Sigmoid colon (tissue), 7 donors: ENCODE measurements around the gene SIN3A. TPM values are rescaled to one million over a fixed set of nuclear protein-coding genes. Genes with fewer than 3 reads are reported as not detected.

Experiments
- DNase-seq: peaks from one replicate; pipeline ENCODE4 v3.0.0-alpha.2; 2019
- H3K27ac ChIP-seq, 4 donors: fragments of 200-600 bp; sonication (generic); one replicate each; pipeline ENCODE4 v1.5.1; 2016 to 2019; ENCODE audit warnings: mild to moderate bottlenecking in 1 of 4
- H3K27me3 ChIP-seq, 3 donors: fragments of 200-600 bp; sonication (generic); one replicate each; pipeline ENCODE4 v1.5.1; 2019; ENCODE audit warnings: mild to moderate bottlenecking in 1 of 3
- H3K36me3 ChIP-seq, 4 donors: fragments of 200-600 bp; sonication (generic); one replicate each; pipeline ENCODE4 v1.5.1; 2016 to 2019
- H3K4me1 ChIP-seq, 4 donors: fragments of 200-600 bp; sonication (generic); one replicate each; pipeline ENCODE4 v1.5.1; 2017 to 2019
- H3K4me3 ChIP-seq, 4 donors: fragments of 200-600 bp; sonication (generic); one replicate each; pipeline ENCODE4 v1.5.1; 2017 to 2019; ENCODE audit warnings: mild to moderate bottlenecking in 2 of 4, moderate library complexity in 1 of 4
- H3K9me3 ChIP-seq, 4 donors: fragments of 200-600 bp in 3 of 4; sonication (generic) in 3 of 4; one replicate each; pipeline versions ENCODE4 v1.5.1 to v1.6.1; 2013 to 2019
- EP300 ChIP-seq, 4 donors: sonication (generic); formaldehyde crosslinking; IDR thresholded peaks; one replicate each; pipeline ENCODE4 v1.6.1; 2017; ENCODE audit warnings: antibody characterized with exemption in 4 of 4
- POLR2A ChIP-seq, 2 donors: fragments of 450-650 bp; IDR thresholded peaks; one replicate each; pipeline ENCODE4 v1.6.1; 2016; ENCODE audit warnings: antibody characterized with exemption in 2 of 2, mild to moderate bottlenecking in 2 of 2, moderate library complexity in 2 of 2
- POLR2AphosphoS5 ChIP-seq, 4 donors: sonication (generic); formaldehyde crosslinking; IDR thresholded peaks; one replicate each; pipeline ENCODE4 v1.6.1; 2017; ENCODE audit warnings: antibody characterized with exemption in 4 of 4
- WGBS, 2 donors: extraction: QIAGEN DNeasy Blood & Tissue Kit; methylation state at CpG; one replicate each; pipeline ENCODE4 v1.1.7; 2013; 5-methylcytosine and 5-hydroxymethylcytosine counted together
- intact Hi-C: fragments of 100-400 bp; cut with DNase I; formaldehyde crosslinking; loops from one replicate; pipeline ENCODE4 v1.15.1; 2023
- polyA plus RNA-seq, 3 donors: library from polyadenylated mRNA; stranded (reverse); fragments of 200-250 nt; gene quantifications; one replicate each; pipeline ENCODE4 v1.2.3, GENCODE V29; 2013
- total RNA-seq, 4 donors: library from RNA; depleted of rRNA; stranded (reverse); fragments of >200 nt; gene quantifications; one replicate each; pipeline ENCODE4 v1.1.0, GENCODE V29; 2016
- TF ChIP-seq, protein P1 (sequence below), 4 experiments: fragments of 450-650 bp in 3 of 4; fragments of 200-600 bp in 1 of 4; IDR thresholded peaks; one replicate each; pipeline ENCODE4 v1.5.1; 2016 to 2019; ENCODE audit warnings: antibody characterized with exemption in 4 of 4, mild to moderate bottlenecking in 3 of 4, moderate library complexity in 2 of 4
- donor health status: healthy with polysubstance abuse.
- donor health status: Bipolar disorder and iron deficiency.
- donor health status: healthy.

Gene SIN3A
- total and polyA plus RNA-seq, 7 donors = 7.9 to 41.8 (median 34.6) TPM

DNA sequence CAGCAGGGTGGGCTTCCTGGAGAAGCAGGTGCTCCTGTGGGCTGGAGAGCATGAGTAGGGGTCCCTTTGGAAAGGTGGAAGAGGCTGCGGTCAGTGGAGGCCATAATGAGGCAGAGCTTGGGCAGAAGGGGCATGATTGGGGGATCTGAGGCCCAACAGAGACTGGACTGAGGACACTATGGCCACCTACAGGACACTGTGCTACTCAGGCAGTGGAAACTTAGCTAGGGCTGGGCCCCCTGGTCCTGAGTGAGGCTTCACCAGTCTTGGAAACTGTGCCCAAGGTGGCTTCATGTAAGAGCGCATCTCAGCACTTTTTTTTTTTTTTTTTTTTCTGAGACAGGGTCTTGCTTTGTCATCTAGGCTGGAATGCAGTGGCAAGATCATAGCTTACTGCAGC, 121.9 kb downstream of the SIN3A start:
- Histone ChIP-seq H3K27ac (no peak overlapping the region), H3K27me3 (no peaks in the 10 kb centered on the region), H3K9me3 (no peaks in the 10 kb centered on the region), H3K36me3 (no peaks in the 10 kb centered on the region), H3K4me3 (no peak overlapping the region), H3K4me1 (no peaks in the 10 kb centered on the region)
- intact Hi-C loops = no loop called here
- DNase-seq = peak; percentile 45
- TF ChIP-seq POLR2AphosphoS5 (IDR thresholded peaks at IDR 0.05) = no peak
- no peak for TF ChIP-seq POLR2A (IDR thresholded peaks at IDR 0.05)
- TF ChIP-seq, protein P1, sequence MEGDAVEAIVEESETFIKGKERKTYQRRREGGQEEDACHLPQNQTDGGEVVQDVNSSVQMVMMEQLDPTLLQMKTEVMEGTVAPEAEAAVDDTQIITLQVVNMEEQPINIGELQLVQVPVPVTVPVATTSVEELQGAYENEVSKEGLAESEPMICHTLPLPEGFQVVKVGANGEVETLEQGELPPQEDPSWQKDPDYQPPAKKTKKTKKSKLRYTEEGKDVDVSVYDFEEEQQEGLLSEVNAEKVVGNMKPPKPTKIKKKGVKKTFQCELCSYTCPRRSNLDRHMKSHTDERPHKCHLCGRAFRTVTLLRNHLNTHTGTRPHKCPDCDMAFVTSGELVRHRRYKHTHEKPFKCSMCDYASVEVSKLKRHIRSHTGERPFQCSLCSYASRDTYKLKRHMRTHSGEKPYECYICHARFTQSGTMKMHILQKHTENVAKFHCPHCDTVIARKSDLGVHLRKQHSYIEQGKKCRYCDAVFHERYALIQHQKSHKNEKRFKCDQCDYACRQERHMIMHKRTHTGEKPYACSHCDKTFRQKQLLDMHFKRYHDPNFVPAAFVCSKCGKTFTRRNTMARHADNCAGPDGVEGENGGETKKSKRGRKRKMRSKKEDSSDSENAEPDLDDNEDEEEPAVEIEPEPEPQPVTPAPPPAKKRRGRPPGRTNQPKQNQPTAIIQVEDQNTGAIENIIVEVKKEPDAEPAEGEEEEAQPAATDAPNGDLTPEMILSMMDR (IDR thresholded peaks at IDR 0.05) = no peak
- no peak for TF ChIP-seq EP300 (IDR thresholded peaks at IDR 0.05)
- 94 to 98% methylated on average over 2 of the region's 2 CpGs for WGBS, 2 donors

GRCh38 chr15:75328493-75329314, 122.8 kb downstream of the SIN3A start:
- 75 to 86% methylated on average over 10 of the region's 10 CpGs for whole genome bisulfite sequencing, 2 donors

DNA sequence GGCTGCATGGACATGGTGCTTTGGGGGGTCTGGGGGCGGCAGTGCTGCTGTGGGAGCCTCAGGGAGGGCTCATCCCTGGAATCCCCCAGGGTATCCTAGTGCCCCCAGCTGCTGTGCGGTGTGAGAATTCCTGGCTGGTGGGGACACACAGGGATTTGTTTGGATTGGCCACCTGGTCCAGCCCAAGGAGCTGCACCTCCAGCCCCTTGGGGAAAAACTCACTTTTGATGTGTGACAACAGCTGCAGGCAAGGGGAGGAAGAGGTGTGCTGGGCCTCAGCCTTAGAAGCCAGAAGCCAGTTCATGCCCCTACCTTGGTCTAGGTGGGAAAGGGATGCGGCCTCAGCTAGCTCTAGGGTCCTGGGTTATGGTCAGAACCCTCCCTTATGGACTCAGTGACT, 124.0 kb downstream of the SIN3A start:
- intact Hi-C loops = no loop called here
- Histone ChIP-seq H3K4me3 (no peak overlapping the region), H3K36me3 (no peaks in the 10 kb centered on the region), H3K27me3 (no peaks in the 10 kb centered on the region), H3K9me3 (no peaks in the 10 kb centered on the region), H3K27ac (no peak overlapping the region), H3K4me1 (no peaks in the 10 kb centered on the region)
- DNase-seq = peak; percentile 50
- TF ChIP-seq EP300 (IDR thresholded peaks at IDR 0.05) (no peak), POLR2A (IDR thresholded peaks at IDR 0.05) (no peak)
- 90 to 91% methylated on average over 3 of the region's 3 CpGs for WGBS, 2 donors

More at GRCh38 chr15:75328493-75329314, 122.8 kb downstream of the SIN3A start:
- Histone ChIP-seq H3K27me3 (no peaks in the 10 kb centered on the region), H3K9me3 (no peaks in the 10 kb centered on the region), H3K4me3 (no peak overlapping the region), H3K36me3 (no peaks in the 10 kb centered on the region), H3K4me1 (no peaks in the 10 kb centered on the region), H3K27ac (no peak overlapping the region)
- TF ChIP-seq POLR2AphosphoS5 (IDR thresholded peaks at IDR 0.05) (no peak), EP300 (IDR thresholded peaks at IDR 0.05) (no peak), POLR2A (IDR thresholded peaks at IDR 0.05) (no peak)
- TF ChIP-seq, protein P1 (IDR thresholded peaks at IDR 0.05) = no peak
- DNase-seq = peak; percentile 49
- intact Hi-C loops = no loop called here

- no peaks in the 10 kb centered on the region for H3K9me3 ChIP-seq
- no peaks in the 10 kb centered on the region for H3K4me1 ChIP-seq
- H3K4me3 ChIP-seq = no peak overlapping the region
- intact Hi-C loops = no loop called here
- H3K27me3 ChIP-seq = no peaks in the 10 kb centered on the region
- no peak overlapping the region for H3K27ac ChIP-seq
- TF ChIP-seq POLR2A (IDR thresholded peaks at IDR 0.05) (no peak), POLR2AphosphoS5 (IDR thresholded peaks at IDR 0.05) (no peak), EP300 (IDR thresholded peaks at IDR 0.05) (no peak)
- TF ChIP-seq, protein P1 (IDR thresholded peaks at IDR 0.05) = no peak
- H3K36me3 ChIP-seq = no peaks in the 10 kb centered on the region
- DNase-seq = peak; percentile 58
- WGBS, 2 donors = 89% methylated on average over 4 of the region's 4 CpGs
These were observed 124.5 kb downstream of the SIN3A start for GRCh38 chr15:75327005-75327404.

DNA sequence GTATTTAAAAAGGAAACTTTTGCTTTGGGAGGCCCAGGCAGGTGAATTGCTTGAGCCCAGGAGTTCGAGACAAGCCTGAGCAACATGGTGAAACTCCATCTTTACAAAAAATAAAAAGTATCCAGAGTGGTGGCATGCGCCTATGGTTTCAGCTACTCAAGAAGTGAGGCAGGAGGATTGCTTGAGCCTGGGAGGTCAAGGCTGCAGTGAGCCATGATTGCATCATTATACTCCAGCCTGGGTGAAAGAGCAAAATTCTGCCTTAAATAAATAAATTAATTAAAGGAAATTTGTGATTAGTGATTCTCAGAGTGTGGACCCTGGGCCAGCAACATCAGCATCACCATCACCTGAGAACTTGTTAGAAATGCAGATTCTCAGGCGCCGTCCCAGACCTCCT, 125.6 kb downstream of the SIN3A start:
- no peaks in the 10 kb centered on the region for H3K27me3 ChIP-seq
- no peaks in the 10 kb centered on the region for H3K36me3 ChIP-seq
- H3K4me1 ChIP-seq = no peaks in the 10 kb centered on the region
- DNase-seq = no peak
- no peak overlapping the region for H3K4me3 ChIP-seq
- no peaks in the 10 kb centered on the region for H3K9me3 ChIP-seq
- H3K27ac ChIP-seq = no peak overlapping the region
- intact Hi-C loops = no loop called here
- 90 to 91% methylated on average over 4 of the region's 4 CpGs for WGBS, 2 donors
- TF ChIP-seq, protein P1 (IDR thresholded peaks at IDR 0.05) = no peak
- TF ChIP-seq POLR2AphosphoS5 (IDR thresholded peaks at IDR 0.05) (no peak), POLR2A (IDR thresholded peaks at IDR 0.05) (no peak), EP300 (IDR thresholded peaks at IDR 0.05) (no peak)
